K562 (cell line): ENCODE data around the gene LPAR2. TPM values are rescaled to one million over a fixed set of nuclear protein-coding genes. Genes with fewer than 3 reads are reported as not detected.

Experiments
- EWSR1 ChIP-seq: fragments of 450-650 bp; IDR thresholded peaks from 2 replicates; pipeline ENCODE4 v1.6.1; 2018; ENCODE audit warnings: borderline replicate concordance, mild to moderate bottlenecking, low read depth, moderate library complexity; ENCODE audit not compliant: partially characterized antibody
- NFIX ChIP-seq: fragments of 250-450 bp; sonication (Bioruptor Pico); IDR thresholded peaks from 2 replicates; pipeline ENCODE4 v1.4.0; 2020; ENCODE audit warnings: low read depth, mild to moderate bottlenecking, moderate library complexity
- NR2C2 ChIP-seq, 2 experiments: fragments of 200-800 bp in 1 of 2; sonication (Bioruptor generic) in 1 of 2; sonication (generic) in 1 of 2; formaldehyde crosslinking in 1 of 2; IDR thresholded peaks; 2 replicates each; pipeline versions ENCODE4 v1.6.1 to v1.8.0; 2016 to 2022; ENCODE audit warnings: mild to moderate bottlenecking in 1 of 2, missing compliant biosample characterization in 1 of 2, missing genetic modification characterization in 1 of 2, missing genetic modification reagents in 1 of 2
- POLR3A ChIP-seq: IDR thresholded peaks from 2 replicates; pipeline ENCODE4 v1.6.1; 2011; ENCODE audit warnings: borderline replicate concordance, mild to moderate bottlenecking, moderate library complexity; ENCODE audit not compliant: insufficient read length, insufficient read depth; ENCODE audit errors: extremely low read depth
- PYGO2 ChIP-seq: fragments of 450-650 bp; IDR thresholded peaks from 2 replicates; pipeline ENCODE4 v1.6.1; 2016; ENCODE audit warnings: mild to moderate bottlenecking, missing genetic modification characterization, moderate library complexity, missing compliant biosample characterization
- SAP30 ChIP-seq: fragments of 200-600 bp; sonication (generic); IDR thresholded peaks from 2 replicates; pipeline ENCODE4 v1.6.1; 2012; ENCODE audit warnings: borderline replicate concordance, low read depth, mild to moderate bottlenecking, moderate library complexity, low read length, control low read depth, inconsistent platforms; ENCODE audit not compliant: insufficient read depth, poor library complexity, severe bottlenecking
- SPI1 ChIP-seq: IDR thresholded peaks from 2 replicates; pipeline ENCODE4 v1.6.1; 2011; ENCODE audit warnings: low read depth, low read length, control low read depth, borderline replicate concordance
- SRSF9 ChIP-seq: fragments of 200-400 bp; formaldehyde crosslinking; IDR thresholded peaks from 2 replicates; pipeline ENCODE4 v1.6.1; 2017; ENCODE audit warnings: low read depth, low read length, borderline replicate concordance
- TBL1XR1 ChIP-seq, 2 experiments: IDR thresholded peaks; 2 replicates each; pipeline ENCODE4 v1.6.1; 2012; ENCODE audit warnings: improper control_type of control experiment in 2 of 2, low read length in 2 of 2, mild to moderate bottlenecking in 1 of 2
- ZEB2 ChIP-seq: fragments of 450-650 bp; IDR thresholded peaks from 2 replicates; pipeline ENCODE4 v1.6.1; 2016
- ZNF121 ChIP-seq: sonication (generic); formaldehyde crosslinking; conservative IDR thresholded peaks from 2 replicates; pipeline ENCODE4 v1.8.0; 2022; ENCODE audit warnings: missing genetic modification reagents
- polyA plus RNA-seq, 8 experiments: library from polyadenylated mRNA; depleted of rRNA in 4 of 8; stranded (reverse) in 5 of 8; unstranded in 3 of 8; fragments of >200 nt; fragmentation: Nextera tagmentation in 2 of 8; fragmentation: Illumina TruSeq in 1 of 8; extraction: Ambion mirVana in 2 of 8; extraction: Trizol in 1 of 8; gene quantifications; 2 replicates each; pipeline versions ENCODE4 v1.2.1 to v1.2.3, GENCODE V29; 2011 to 2014; ENCODE audit warnings: inconsistent platforms in 1 of 8, missing spikeins in 1 of 8
- total RNA-seq, 7 experiments: library from RNA; depleted of rRNA in 6 of 7; stranded (reverse); fragments of >200 nt in 6 of 7; fragmentation: Illumina TruSeq in 2 of 7; extraction: Trizol in 2 of 7; gene quantifications; 2 replicates each; pipeline versions ENCODE4 v1.2.1 to v1.2.3, GENCODE V29; 2011 to 2021; ENCODE audit warnings: low replicate concordance in 1 of 7
- TF ChIP-seq, protein P1 (sequence below), 2 experiments: IDR thresholded peaks in 1 of 2; conservative IDR thresholded peaks in 1 of 2; 2 replicates each; pipeline ENCODE4 v1.6.1; 2016; ENCODE audit warnings: low read depth in 2 of 2, mild to moderate bottlenecking in 1 of 2, missing compliant biosample characterization in 1 of 2, missing genetic modification characterization in 1 of 2, moderate library complexity in 1 of 2
- TF ChIP-seq, protein P2 (sequence below): fragments of 250-450 bp; sonication (Bioruptor Pico); IDR thresholded peaks from 2 replicates; pipeline ENCODE4 v1.8.0; 2021; ENCODE audit warnings: mild to moderate bottlenecking, moderate library complexity
- TF ChIP-seq, protein P3 (sequence below): sonication (generic); formaldehyde crosslinking; IDR thresholded peaks from 2 replicates; pipeline ENCODE4 v1.8.0; 2022; ENCODE audit warnings: mild to moderate bottlenecking, missing genetic modification reagents, borderline replicate concordance
- TF ChIP-seq, protein P4 (sequence below): fragments of 450-650 bp; IDR thresholded peaks from 2 replicates; pipeline ENCODE4 v1.6.1; 2016; ENCODE audit warnings: borderline replicate concordance

LPAR2 gene
- total and polyA plus RNA-seq, 9 of the 15 experiments (the other 6 are each of a cell fraction or from before 2014, with no cell fraction given), result 0.63 to 13.8 (median 4.4) TPM

DNA sequence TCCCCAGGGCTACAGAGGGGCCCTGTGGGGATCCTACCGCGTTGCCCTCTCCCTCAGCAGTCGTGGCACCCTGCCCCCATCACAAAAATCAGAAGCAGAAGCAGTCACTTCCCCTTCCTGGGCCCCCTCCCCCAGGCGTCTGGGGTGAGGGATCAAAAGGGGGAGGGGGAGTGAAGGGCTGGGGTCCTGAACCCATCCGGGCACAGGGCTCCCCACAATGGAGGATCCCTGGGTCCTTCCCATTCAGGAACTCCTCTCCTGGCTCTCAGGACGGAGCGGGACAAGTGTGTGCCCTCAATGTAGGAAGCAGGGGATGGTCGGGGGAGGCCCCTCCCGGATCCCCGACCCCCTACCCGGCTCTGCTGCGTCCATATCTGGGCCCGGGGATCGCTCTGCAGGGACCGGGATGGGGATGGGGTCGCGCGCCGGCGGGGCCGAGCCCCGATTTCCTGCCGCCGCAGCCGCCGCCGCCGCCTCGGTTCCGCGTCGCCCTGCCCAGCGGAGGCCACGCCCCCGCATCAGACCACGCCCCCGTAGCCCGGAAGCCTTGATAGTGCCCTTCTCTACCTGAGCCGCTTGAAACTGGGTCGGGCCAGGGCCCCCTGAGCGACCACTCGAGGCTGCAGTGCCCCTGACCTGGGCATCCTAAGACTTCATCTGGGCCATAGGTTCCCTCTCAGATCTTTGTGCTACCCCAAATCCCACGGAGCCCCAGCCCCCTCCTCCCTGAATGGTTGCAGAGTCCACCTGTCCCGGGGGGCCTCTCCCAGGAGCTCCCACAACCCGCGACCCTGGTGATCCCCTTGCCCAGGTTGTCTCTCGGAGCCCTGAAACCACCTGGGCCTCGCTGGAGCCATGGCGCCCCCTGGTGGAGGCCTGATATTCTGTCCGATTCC lies 15.4 kb upstream of the LPAR2 start, which contains the start of gene GMIP (continued):
- TF ChIP-seq, protein P1, sequence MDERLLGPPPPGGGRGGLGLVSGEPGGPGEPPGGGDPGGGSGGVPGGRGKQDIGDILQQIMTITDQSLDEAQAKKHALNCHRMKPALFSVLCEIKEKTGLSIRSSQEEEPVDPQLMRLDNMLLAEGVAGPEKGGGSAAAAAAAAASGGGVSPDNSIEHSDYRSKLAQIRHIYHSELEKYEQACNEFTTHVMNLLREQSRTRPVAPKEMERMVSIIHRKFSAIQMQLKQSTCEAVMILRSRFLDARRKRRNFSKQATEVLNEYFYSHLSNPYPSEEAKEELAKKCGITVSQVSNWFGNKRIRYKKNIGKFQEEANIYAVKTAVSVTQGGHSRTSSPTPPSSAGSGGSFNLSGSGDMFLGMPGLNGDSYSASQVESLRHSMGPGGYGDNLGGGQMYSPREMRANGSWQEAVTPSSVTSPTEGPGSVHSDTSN (CRISPR knock-in tag; IDR thresholded peaks at IDR 0.05; ENCODE audit: low read depth), result no peak
- TF ChIP-seq, protein P1 (tag; conservative IDR thresholded peaks at IDR 0.05; ENCODE audit: low read depth), result no peak
- TF ChIP-seq TBL1XR1 (IDR thresholded peaks at IDR 0.05; ENCODE audit: low read length in 2 of 2), result no peak
- peak; percentile 95 for TF ChIP-seq SPI1
- peak; percentile 85 for TF ChIP-seq ZEB2
- TF ChIP-seq, protein P2, sequence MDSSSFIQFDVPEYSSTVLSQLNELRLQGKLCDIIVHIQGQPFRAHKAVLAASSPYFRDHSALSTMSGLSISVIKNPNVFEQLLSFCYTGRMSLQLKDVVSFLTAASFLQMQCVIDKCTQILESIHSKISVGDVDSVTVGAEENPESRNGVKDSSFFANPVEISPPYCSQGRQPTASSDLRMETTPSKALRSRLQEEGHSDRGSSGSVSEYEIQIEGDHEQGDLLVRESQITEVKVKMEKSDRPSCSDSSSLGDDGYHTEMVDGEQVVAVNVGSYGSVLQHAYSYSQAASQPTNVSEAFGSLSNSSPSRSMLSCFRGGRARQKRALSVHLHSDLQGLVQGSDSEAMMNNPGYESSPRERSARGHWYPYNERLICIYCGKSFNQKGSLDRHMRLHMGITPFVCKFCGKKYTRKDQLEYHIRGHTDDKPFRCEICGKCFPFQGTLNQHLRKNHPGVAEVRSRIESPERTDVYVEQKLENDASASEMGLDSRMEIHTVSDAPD, result no peak
- TF ChIP-seq SRSF9, result no peak
- TF ChIP-seq ZNF121 (CRISPR knock-in tag), result no peak
- no peak for TF ChIP-seq PYGO2
- TF ChIP-seq, protein P3, sequence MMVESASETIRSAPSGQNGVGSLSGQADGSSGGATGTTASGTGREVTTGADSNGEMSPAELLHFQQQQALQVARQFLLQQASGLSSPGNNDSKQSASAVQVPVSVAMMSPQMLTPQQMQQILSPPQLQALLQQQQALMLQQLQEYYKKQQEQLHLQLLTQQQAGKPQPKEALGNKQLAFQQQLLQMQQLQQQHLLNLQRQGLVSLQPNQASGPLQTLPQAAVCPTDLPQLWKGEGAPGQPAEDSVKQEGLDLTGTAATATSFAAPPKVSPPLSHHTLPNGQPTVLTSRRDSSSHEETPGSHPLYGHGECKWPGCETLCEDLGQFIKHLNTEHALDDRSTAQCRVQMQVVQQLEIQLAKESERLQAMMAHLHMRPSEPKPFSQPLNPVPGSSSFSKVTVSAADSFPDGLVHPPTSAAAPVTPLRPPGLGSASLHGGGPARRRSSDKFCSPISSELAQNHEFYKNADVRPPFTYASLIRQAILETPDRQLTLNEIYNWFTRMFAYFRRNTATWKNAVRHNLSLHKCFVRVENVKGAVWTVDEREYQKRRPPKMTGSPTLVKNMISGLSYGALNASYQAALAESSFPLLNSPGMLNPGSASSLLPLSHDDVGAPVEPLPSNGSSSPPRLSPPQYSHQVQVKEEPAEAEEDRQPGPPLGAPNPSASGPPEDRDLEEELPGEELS, result no peak
- TF ChIP-seq NFIX (CRISPR knock-in tag), result no peak
- TF ChIP-seq, protein P4, sequence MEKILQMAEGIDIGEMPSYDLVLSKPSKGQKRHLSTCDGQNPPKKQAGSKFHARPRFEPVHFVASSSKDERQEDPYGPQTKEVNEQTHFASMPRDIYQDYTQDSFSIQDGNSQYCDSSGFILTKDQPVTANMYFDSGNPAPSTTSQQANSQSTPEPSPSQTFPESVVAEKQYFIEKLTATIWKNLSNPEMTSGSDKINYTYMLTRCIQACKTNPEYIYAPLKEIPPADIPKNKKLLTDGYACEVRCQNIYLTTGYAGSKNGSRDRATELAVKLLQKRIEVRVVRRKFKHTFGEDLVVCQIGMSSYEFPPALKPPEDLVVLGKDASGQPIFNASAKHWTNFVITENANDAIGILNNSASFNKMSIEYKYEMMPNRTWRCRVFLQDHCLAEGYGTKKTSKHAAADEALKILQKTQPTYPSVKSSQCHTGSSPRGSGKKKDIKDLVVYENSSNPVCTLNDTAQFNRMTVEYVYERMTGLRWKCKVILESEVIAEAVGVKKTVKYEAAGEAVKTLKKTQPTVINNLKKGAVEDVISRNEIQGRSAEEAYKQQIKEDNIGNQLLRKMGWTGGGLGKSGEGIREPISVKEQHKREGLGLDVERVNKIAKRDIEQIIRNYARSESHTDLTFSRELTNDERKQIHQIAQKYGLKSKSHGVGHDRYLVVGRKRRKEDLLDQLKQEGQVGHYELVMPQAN, result peak; percentile 33; the same call in 1 of the 2 replicates
- no peak for TF ChIP-seq POLR3A
- no peak for TF ChIP-seq SAP30
- 0 out of 2 replicates have a peak, but pooled peaks have one; percentile 31 for TF ChIP-seq NR2C2 (CRISPR knock-in tag; IDR thresholded peaks at IDR 0.05)
- TF ChIP-seq NR2C2 (tag; IDR thresholded peaks at IDR 0.05), result peak; percentile 57
- TF ChIP-seq EWSR1, result no peak
